IMR-90 (cell line): ENCODE results near the gene ADCY9. TPM values are rescaled to one million over a fixed set of nuclear protein-coding genes. Genes with fewer than 3 reads are reported as not detected.

Experiments used
- ATAC-seq: fragments of 200-7000 bp; cut with Tn5 transposase; 2 replicates; pipeline ENCODE4 v1.9.1; 2020; ENCODE audit warnings: low read depth, mild to moderate bottlenecking, moderate library complexity
- BruUV-seq: library from RNA; stranded (reverse); fragments of 400-500 nt; replicated peaks from 2 replicates; lab custom pipeline; 2021; lab: Mats Ljungman, UMichigan
- CTCF ChIA-PET: fragments of 300-600 bp; formaldehyde crosslinking; extraction: SDS; loops from one replicate; lab custom pipeline; 2021; ENCODE audit warnings: antibody characterized with exemption; lab: Yijun Ruan, JAX
- POLR2A ChIA-PET: fragments of 300-600 bp; sonication (Branson Sonifier 250); formaldehyde crosslinking; loops from one replicate; lab custom pipeline; 2022; ENCODE audit warnings: antibody characterized with exemption; ENCODE audit not compliant: unreplicated experiment; lab: Charles Lee
- DNase-seq: peaks from one replicate; pipeline ENCODE4 v3.0.0; 2013
- H2AFZ ChIP-seq: replicated peaks from 2 replicates; pipeline ENCODE3; 2013; ENCODE audit warnings: low read length, mild to moderate bottlenecking; ENCODE audit not compliant: poor library complexity
- H2AK5ac ChIP-seq: 2 replicates; pipeline ENCODE4 v1.6.1; 2013; ENCODE audit warnings: low read depth, low read length, inconsistent platforms
- H2AK9ac ChIP-seq: replicated peaks from 2 replicates; pipeline ENCODE3; 2013; ENCODE audit warnings: mild to moderate bottlenecking, low read depth, low read length, moderate library complexity; ENCODE audit not compliant: poor library complexity
- H2BK120ac ChIP-seq: 2 replicates; pipeline ENCODE4 v1.6.1; 2013; ENCODE audit warnings: low read depth, low read length, inconsistent platforms
- H2BK15ac ChIP-seq: 3 replicates; pipeline ENCODE4 v1.6.1; 2013; ENCODE audit warnings: low read depth, low read length, inconsistent platforms
- H2BK20ac ChIP-seq: 2 replicates; pipeline ENCODE4 v1.6.1; 2013; ENCODE audit warnings: low read depth, mild to moderate bottlenecking, inconsistent platforms, low read length, moderate library complexity
- H2BK5ac ChIP-seq: 2 replicates; pipeline ENCODE4 v1.6.1; 2013; ENCODE audit warnings: mild to moderate bottlenecking, low read depth, low read length, inconsistent platforms; ENCODE audit not compliant: poor library complexity, severe bottlenecking
- H3K14ac ChIP-seq: replicated peaks from 2 replicates; pipeline ENCODE4 v1.6.1; 2013; ENCODE audit warnings: low read depth, low read length, inconsistent platforms
- H3K18ac ChIP-seq: 2 replicates; pipeline ENCODE4 v1.6.1; 2013; ENCODE audit warnings: low read depth, low read length, control low read depth
- H3K23ac ChIP-seq: 2 replicates; pipeline ENCODE4 v1.6.1; 2013; ENCODE audit warnings: low read depth, low read length, inconsistent platforms
- H3K27ac ChIP-seq: 2 replicates; pipeline ENCODE4 v1.5.1; 2013; ENCODE audit warnings: mild to moderate bottlenecking, control low read depth, low read length; ENCODE audit not compliant: insufficient read depth
- H3K27me3 ChIP-seq: 2 replicates; pipeline ENCODE4 v1.6.1; 2013; ENCODE audit warnings: low read length; ENCODE audit not compliant: control insufficient read depth, insufficient read depth
- H3K36me3 ChIP-seq: 2 replicates; pipeline ENCODE4 v1.6.1; 2013; ENCODE audit warnings: low read length, mixed read lengths; ENCODE audit not compliant: control insufficient read depth, insufficient read depth
- H3K4ac ChIP-seq: 2 replicates; pipeline ENCODE4 v1.6.1; 2013; ENCODE audit warnings: low read depth, low read length, inconsistent platforms
- H3K4me1 ChIP-seq: 2 replicates; pipeline ENCODE4 v1.6.1; 2013; ENCODE audit warnings: low read length, mixed read lengths; ENCODE audit not compliant: control insufficient read depth, insufficient read depth
- H3K4me2 ChIP-seq: 2 replicates; pipeline ENCODE4 v1.6.1; 2013; ENCODE audit warnings: low read depth, mild to moderate bottlenecking, control low read depth, low read length, moderate library complexity
- H3K4me3 ChIP-seq: 2 replicates; pipeline ENCODE4 v1.5.1; 2013; ENCODE audit warnings: low read depth, mild to moderate bottlenecking, control low read depth, low read length, moderate library complexity; ENCODE audit not compliant: insufficient read depth
- H3K56ac ChIP-seq: 2 replicates; pipeline ENCODE4 v1.6.1; 2013; ENCODE audit warnings: low read length, inconsistent platforms; ENCODE audit not compliant: insufficient read depth; ENCODE audit errors: extremely low read depth
- H3K79me1 ChIP-seq, 2 experiments: 2 replicates each; pipeline ENCODE4 v1.6.1; 2013; ENCODE audit warnings: low read length in 2 of 2, inconsistent platforms in 1 of 2, low read depth in 1 of 2
- H3K9ac ChIP-seq: 2 replicates; pipeline ENCODE4 v1.6.1; 2013; ENCODE audit warnings: low read depth, low read length, control low read depth
- H3K9me1 ChIP-seq: 2 replicates; pipeline ENCODE4 v1.6.1; 2013; ENCODE audit warnings: low read length, inconsistent platforms; ENCODE audit not compliant: insufficient read depth
- H3K9me3 ChIP-seq: 2 replicates; pipeline ENCODE4 v1.6.1; 2013; ENCODE audit warnings: low read length; ENCODE audit not compliant: control insufficient read depth, insufficient read depth
- H4K20me1 ChIP-seq: 2 replicates; pipeline ENCODE4 v1.6.1; 2013; ENCODE audit warnings: low read length, inconsistent platforms; ENCODE audit not compliant: insufficient read depth
- H4K5ac ChIP-seq: 2 replicates; pipeline ENCODE4 v1.6.1; 2013; ENCODE audit warnings: mild to moderate bottlenecking, low read depth, low read length, control low read depth
- H4K8ac ChIP-seq, 2 experiments: 2 replicates each; pipeline ENCODE4 v1.6.1; 2013; ENCODE audit warnings: low read depth in 2 of 2, low read length in 2 of 2, control low read depth in 1 of 2, inconsistent platforms in 1 of 2
- H4K91ac ChIP-seq: 2 replicates; pipeline ENCODE4 v1.6.1; 2013; ENCODE audit warnings: low read depth, low read length, inconsistent platforms; ENCODE audit not compliant: insufficient read depth
- BHLHE40 ChIP-seq: fragments of 150-350 bp; IDR thresholded peaks from 2 replicates; pipeline ENCODE4 v1.6.1; 2016; ENCODE audit warnings: mild to moderate bottlenecking, low read depth, low read length
- CHD1 ChIP-seq: IDR thresholded peaks from 2 replicates; pipeline ENCODE4 v1.6.1; 2012; ENCODE audit warnings: low read depth, low read length, improper control_type of control experiment
- ELK1 ChIP-seq: fragments of 150-350 bp; IDR thresholded peaks from 2 replicates; pipeline ENCODE4 v1.6.1; 2016; ENCODE audit warnings: low read depth, mild to moderate bottlenecking, low read length, moderate library complexity, borderline replicate concordance
- MAFK ChIP-seq: IDR thresholded peaks from 2 replicates; pipeline ENCODE4 v1.6.1; 2012; ENCODE audit warnings: low read depth, low read length, improper control_type of control experiment
- MXI1 ChIP-seq: IDR thresholded peaks from 2 replicates; pipeline ENCODE4 v1.6.1; 2012; ENCODE audit warnings: low read depth, mild to moderate bottlenecking, low read length, moderate library complexity, borderline replicate concordance
- NFE2L2 ChIP-seq: fragments of 150-350 bp; IDR thresholded peaks from 2 replicates; pipeline ENCODE4 v1.6.1; 2016; ENCODE audit warnings: low read depth, mild to moderate bottlenecking, low read length
- RAD21 ChIP-seq: IDR thresholded peaks from 2 replicates; pipeline ENCODE4 v1.6.1; 2012; ENCODE audit warnings: low read length, improper control_type of control experiment
- RFX5 ChIP-seq: IDR thresholded peaks from 2 replicates; pipeline ENCODE4 v1.8.0; 2012; ENCODE audit warnings: low read depth, mild to moderate bottlenecking, low read length, moderate library complexity
- USF2 ChIP-seq: fragments of 150-350 bp; IDR thresholded peaks from 2 replicates; pipeline ENCODE4 v1.6.1; 2017; ENCODE audit warnings: mild to moderate bottlenecking, antibody characterized with exemption, low read length, low read depth
- WGBS, 2 experiments: methylation state at CpG; one replicate each; pipeline versions ENCODE4 v1.1.5 to v1.1.7; 2013; ENCODE audit warnings: missing lambda C conversion rate in 2 of 2; ENCODE audit not compliant: insufficient read length in 1 of 2; ENCODE audit errors: extremely low coverage in 2 of 2; 5-methylcytosine and 5-hydroxymethylcytosine counted together
- dilution Hi-C: fragments of 300-500 bp; cut with HindIII; formaldehyde crosslinking; loops from one replicate; pipeline ENCODE4 v1.14.3; 2018; ENCODE audit warnings: low sequenced_read_pairs; ENCODE audit not compliant: unreplicated experiment
- in situ Hi-C: fragments of 300-500 bp; cut with MboI; formaldehyde crosslinking; loops from 3 replicates; pipeline ENCODE4 v1.14.3; 2019; ENCODE audit warnings: low sequenced_read_pairs, inconsistent platforms, mixed read lengths
- intact Hi-C: fragments of 100-400 bp; cut with micrococcal nuclease; formaldehyde crosslinking; loops from 2 replicates; pipeline ENCODE4 v1.10.0; 2022
- polyA plus RNA-seq, 3 experiments: library from polyadenylated mRNA; depleted of rRNA; stranded (reverse); fragments of >200 nt; gene quantifications; 2 replicates each; pipeline ENCODE4 v1.2.3, GENCODE V29; 2012; ENCODE audit warnings: low replicate concordance in 1 of 3
- total RNA-seq: library from RNA; depleted of rRNA; stranded (reverse); fragments of >200 nt; gene quantifications from 2 replicates; pipeline ENCODE4 v1.2.3, GENCODE V29; 2012

Gene ADCY9
- total and polyA plus RNA-seq, 2 of the 4 experiments (the other 2 are of a cell fraction), result 5.4 to 12.5 TPM

GRCh38 chr16:3963886-3964685 is 152.2 kb downstream of the ADCY9 start:
- intact Hi-C loops, result no loop called here
- CTCF ChIA-PET, result no interaction called here
- Histone ChIP-seq H3K36me3 (peaks cover 17% of the 10 kb centered on the region), H3K9me1 (peaks cover 6% of the 10 kb centered on the region; the same call in 1 of the 2 replicates), H3K27ac (no peak overlapping the region), H3K56ac (no peak overlapping the region), H2BK5ac (no peak overlapping the region), H2AK5ac (no peak overlapping the region), H2AK9ac (no peak overlapping the region), H3K4ac (peak overlapping the region; percentile 35; the same call in 1 of the 2 replicates), H4K8ac (0 out of 4 replicates have a peak overlapping the region, but pooled peaks of 1 of the 2 experiments have one; percentile 34), H3K4me1 (peaks cover 6% of the 10 kb centered on the region), H3K14ac (no peak overlapping the region), H3K4me3 (no peak overlapping the region), H4K91ac (no peak overlapping the region), H2BK120ac (no peak overlapping the region), H2BK15ac (no peak overlapping the region), H3K9ac (no peak overlapping the region), H4K20me1 (no peaks in the 10 kb centered on the region), H2AFZ (no peak overlapping the region), H2BK20ac (no peak overlapping the region; the same call in 1 of the 2 replicates), H4K5ac (no peak overlapping the region), H3K23ac (no peak overlapping the region), H3K27me3 (no peaks in the 10 kb centered on the region), H3K4me2 (no peak overlapping the region), H3K79me1 (peaks cover 0 to 10% of the 10 kb centered on the region in 2 experiments; a peak in 1 of 4 replicates), H3K9me3 (no peaks in the 10 kb centered on the region), H3K18ac (no peak overlapping the region)
- DNase-seq (no peak), ATAC-seq (no peak)
- in situ Hi-C loops, result no loop called here
- POLR2A ChIA-PET, result no interaction called here
- no TSS peak for BruUV-seq
- no peak for TF ChIP-seq USF2
- TF ChIP-seq NFE2L2, result no peak
- no peak for TF ChIP-seq RFX5
- no peak for TF ChIP-seq MAFK
- TF ChIP-seq RAD21, result no peak
- no peak for TF ChIP-seq ELK1
- TF ChIP-seq BHLHE40, result no peak
- TF ChIP-seq CHD1, result no peak
- no peak for TF ChIP-seq MXI1
- dilution Hi-C loops, result no loop called here
- 85% methylated on average over 10 of the region's 29 CpGs; no CpG with 5 or more reads in 1 of the 2 experiments for WGBS, 2 experiments
